Central memory CD8-positive, alpha-beta T cell (primary cell): ENCODE data around the gene HMGN4.
A peak's percentile ranks its signal among the peaks of the same experiment; 100 is the strongest.

Source experiments
- ATAC-seq: fragments of 150-1000 bp; cut with Tn5 transposase; replicated peaks from 2 replicates; pipeline ENCODE4 v1.10.0; 2022; ENCODE audit warnings: mild to moderate bottlenecking, moderate FRiP score, moderate number of reproducible peaks; ENCODE audit not compliant: poor library complexity, severe bottlenecking; ENCODE audit errors: extremely low read depth
- DNase-seq, 2 donors: peaks; one replicate each; pipeline ENCODE4 v3.0.0; 2021; ENCODE audit warnings: low spot score in 2 of 2
- H3K27ac Mint-ChIP-seq: one replicate; pipeline ENCODE4 v1.8.0; 2022; ENCODE audit warnings: low read depth, mild to moderate bottlenecking, moderate library complexity, mixed read lengths
- H3K27me3 Mint-ChIP-seq: one replicate; pipeline ENCODE4 v1.8.0; 2022; ENCODE audit warnings: mixed read lengths
- H3K36me3 Mint-ChIP-seq: one replicate; pipeline ENCODE4 v1.8.0; 2022; ENCODE audit warnings: mild to moderate bottlenecking, moderate library complexity, mixed read lengths; ENCODE audit not compliant: insufficient read depth
- H3K4me1 Mint-ChIP-seq: one replicate; pipeline ENCODE4 v1.8.0; 2022; ENCODE audit warnings: mixed read lengths
- H3K4me3 Mint-ChIP-seq: one replicate; pipeline ENCODE4 v1.8.0; 2022; ENCODE audit warnings: mild to moderate bottlenecking, moderate library complexity, mixed read lengths
- H3K9me3 Mint-ChIP-seq: one replicate; pipeline ENCODE4 v1.8.0; 2022; ENCODE audit warnings: mixed read lengths

HMGN4 gene

GRCh38 chr6:26537846-26538571, at the start of gene HMGN4:
TSS of gene HMGN4 (plus strand) at chr6:26538366. CDS start at chr6:26545207, 6,841 bp downstream.
- Mint-ChIP-seq H3K4me3 (peak within 1 kb of the TSS; percentile 95), H3K27me3 (peaks cover 10% of the 10 kb centered on the region), H3K27ac (peak within 1 kb of the TSS; percentile 98), H3K36me3 (peaks cover 50% of the 10 kb centered on the region), H3K9me3 (no peaks in the 10 kb centered on the region), H3K4me1 (peaks cover 70% of the 10 kb centered on the region)
- peak; percentile 75 to 91 for DNase-seq
- ATAC-seq: peak; percentile 70

DNA sequence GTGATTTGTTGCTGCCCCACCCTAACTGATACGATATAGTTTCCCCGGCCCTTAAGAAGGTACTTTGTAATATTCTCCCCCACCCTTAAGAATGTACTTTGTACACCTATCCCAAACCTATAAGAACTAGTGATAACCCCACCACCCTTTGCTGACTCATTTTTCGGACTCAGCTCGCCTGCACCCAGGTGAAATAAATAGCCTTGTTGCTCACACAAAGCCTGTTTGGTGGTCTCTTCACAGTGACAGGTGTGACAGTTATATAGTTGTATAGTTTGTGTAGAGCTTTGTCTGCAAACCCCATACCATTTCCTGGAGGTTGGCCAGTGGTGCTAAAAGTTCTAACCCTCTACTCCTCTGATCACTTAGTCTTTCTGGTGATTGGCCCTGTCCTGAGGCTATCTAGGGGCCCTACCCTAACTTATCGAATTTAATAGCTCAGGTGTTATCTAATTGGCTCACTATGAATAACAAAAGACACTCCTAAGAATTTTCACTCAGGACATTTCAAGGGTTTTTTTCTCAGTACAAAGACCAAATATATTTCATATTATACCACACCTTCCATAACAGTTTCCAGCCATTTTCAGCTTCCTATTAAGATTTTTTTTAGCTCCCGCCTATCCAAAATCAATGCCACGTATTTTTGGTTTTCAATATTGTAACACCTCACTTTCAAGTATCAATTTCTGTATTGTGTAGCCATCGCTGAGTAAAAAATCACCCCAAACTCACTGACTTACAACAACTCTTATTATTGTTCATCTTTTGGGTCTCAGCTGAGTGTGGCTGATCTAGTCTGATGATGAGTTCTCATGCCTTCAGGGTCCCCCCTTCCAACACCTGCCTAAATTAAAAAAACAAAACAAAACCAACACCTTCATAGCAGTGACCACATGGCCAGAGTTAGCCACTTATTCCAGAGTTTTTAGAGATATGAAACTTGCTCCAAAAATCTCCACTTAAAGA, 47.9 kb upstream of the HMGN4 start:
- H3K4me3 Mint-ChIP-seq: no peak overlapping the region
- peaks cover 5% of the 10 kb centered on the region for H3K4me1 Mint-ChIP-seq
- no peaks in the 10 kb centered on the region for H3K27me3 Mint-ChIP-seq
- no peak overlapping the region for H3K27ac Mint-ChIP-seq
- ATAC-seq (no peak), DNase-seq (no peak)
- peaks cover 1% of the 10 kb centered on the region for H3K36me3 Mint-ChIP-seq
- H3K9me3 Mint-ChIP-seq: no peaks in the 10 kb centered on the region

DNA sequence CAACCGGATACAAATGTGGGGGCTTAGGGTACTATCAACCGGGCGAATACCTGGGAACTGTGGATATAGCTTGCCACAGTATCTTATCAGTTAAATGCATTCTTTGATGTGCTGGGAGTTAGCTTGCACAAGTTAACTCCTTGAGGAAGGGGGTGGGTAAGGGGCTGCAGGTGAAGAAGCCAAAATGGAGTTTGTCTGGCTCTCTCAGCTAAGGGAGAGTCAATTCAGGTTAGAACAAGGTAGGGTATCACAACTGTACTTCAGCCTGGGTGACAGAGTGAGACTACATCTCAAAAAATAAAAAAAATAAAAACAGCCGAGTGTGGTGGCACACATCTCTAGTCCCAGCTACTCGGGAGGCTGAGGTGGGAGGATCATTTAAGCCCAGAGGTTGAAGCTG, 46.6 kb upstream of the HMGN4 start:
- Mint-ChIP-seq H3K9me3 (no peaks in the 10 kb centered on the region), H3K36me3 (peaks cover 1% of the 10 kb centered on the region), H3K4me3 (no peak overlapping the region), H3K27ac (no peak overlapping the region), H3K4me1 (peaks cover 5% of the 10 kb centered on the region), H3K27me3 (no peaks in the 10 kb centered on the region)
- ATAC-seq (no peak), DNase-seq (no peak)

- peaks cover 5% of the 10 kb centered on the region for H3K4me1 Mint-ChIP-seq
- no peaks in the 10 kb centered on the region for H3K27me3 Mint-ChIP-seq
- no peak overlapping the region for H3K4me3 Mint-ChIP-seq
- peak; percentile 40 for ATAC-seq
- H3K27ac Mint-ChIP-seq: no peak overlapping the region
- no peaks in the 10 kb centered on the region for H3K9me3 Mint-ChIP-seq
- no peak for DNase-seq
- H3K36me3 Mint-ChIP-seq: peaks cover 1% of the 10 kb centered on the region
These were observed 44.9 kb upstream of the HMGN4 start for GRCh38 chr6:26493258-26493657.

- Mint-ChIP-seq H3K4me3 (no peak overlapping the region), H3K27me3 (no peaks in the 10 kb centered on the region), H3K36me3 (peaks cover 1% of the 10 kb centered on the region), H3K9me3 (no peaks in the 10 kb centered on the region), H3K27ac (no peak overlapping the region), H3K4me1 (peaks cover 5% of the 10 kb centered on the region)
- ATAC-seq (no peak), DNase-seq (no peak)
These were observed 44.0 kb upstream of the HMGN4 start for GRCh38 chr6:26494117-26494516.

DNA sequence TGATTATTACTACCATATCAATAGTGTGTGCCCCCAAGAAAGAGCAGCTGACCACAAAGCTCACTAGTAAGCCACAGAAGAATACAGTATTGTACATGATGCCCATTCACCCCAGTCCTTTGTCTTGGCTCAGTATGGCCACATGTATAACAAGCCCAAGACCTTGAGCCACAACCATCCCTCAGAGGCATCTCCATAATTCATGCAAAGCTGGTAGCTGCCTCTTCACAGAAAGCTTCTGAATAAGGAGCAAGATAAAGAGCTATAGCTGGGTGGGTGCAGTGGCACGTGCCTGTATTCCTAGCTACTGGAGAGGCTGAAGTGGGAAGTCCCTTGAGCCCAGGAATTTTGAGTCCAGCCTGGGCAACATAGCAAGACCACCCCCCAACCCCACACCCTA, 42.9 kb upstream of the HMGN4 start:
- no peaks in the 10 kb centered on the region for H3K4me1 Mint-ChIP-seq
- H3K4me3 Mint-ChIP-seq: no peak overlapping the region
- no peak overlapping the region for H3K27ac Mint-ChIP-seq
- H3K36me3 Mint-ChIP-seq: peaks cover 1% of the 10 kb centered on the region
- no peak for DNase-seq
- no peaks in the 10 kb centered on the region for H3K9me3 Mint-ChIP-seq
- H3K27me3 Mint-ChIP-seq: no peaks in the 10 kb centered on the region
- ATAC-seq: no peak

DNA sequence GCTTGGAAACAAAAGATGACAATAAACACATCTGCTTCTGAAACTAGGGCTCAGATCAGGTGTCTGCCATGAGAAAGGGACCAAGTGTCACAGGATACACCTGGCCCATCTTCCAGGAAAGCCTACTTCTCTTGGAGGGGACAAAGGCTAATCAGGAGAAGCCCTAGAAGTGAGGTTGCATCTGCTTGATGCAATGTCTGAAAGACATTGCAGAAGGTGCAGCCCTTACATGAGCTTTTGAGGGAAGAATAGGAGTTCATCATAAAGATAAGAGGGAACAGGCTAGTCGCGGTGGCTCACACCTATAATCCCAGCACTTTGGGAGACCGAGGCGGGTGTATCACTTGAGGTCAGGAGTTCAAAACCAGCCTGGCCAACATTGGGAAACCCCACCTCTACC, 40.6 kb upstream of the HMGN4 start:
- Mint-ChIP-seq H3K27me3 (peaks cover 14% of the 10 kb centered on the region), H3K36me3 (no peaks in the 10 kb centered on the region), H3K9me3 (no peaks in the 10 kb centered on the region), H3K27ac (no peak overlapping the region), H3K4me3 (no peak overlapping the region), H3K4me1 (peaks cover 12% of the 10 kb centered on the region)
- no peak for ATAC-seq
- no peak for DNase-seq

- DNase-seq (no peak), ATAC-seq (no peak)
- Mint-ChIP-seq H3K27me3 (peaks cover 28% of the 10 kb centered on the region), H3K27ac (no peak within 1 kb of the TSS), H3K4me3 (no peak within 1 kb of the TSS), H3K9me3 (no peaks in the 10 kb centered on the region), H3K4me1 (peaks cover 12% of the 10 kb centered on the region), H3K36me3 (no peaks in the 10 kb centered on the region)
These were observed 38.1 kb upstream of the HMGN4 start, which contains the start of gene BTN1A1 for GRCh38 chr6:26500102-26500501. TSS of gene BTN1A1 (plus strand) at chr6:26500303. CDS start at chr6:26501287, 984 bp downstream.

GRCh38 chr6:26501482-26501986, 36.6 kb upstream of the HMGN4 start:
- ATAC-seq (peak; percentile 46), DNase-seq (peak in 1 of 2 donors; percentile 11)
- Mint-ChIP-seq H3K4me3 (peak overlapping the region; percentile 57), H3K27me3 (peaks cover 37% of the 10 kb centered on the region), H3K9me3 (no peaks in the 10 kb centered on the region), H3K4me1 (peaks cover 12% of the 10 kb centered on the region), H3K36me3 (no peaks in the 10 kb centered on the region), H3K27ac (no peak overlapping the region)

DNA sequence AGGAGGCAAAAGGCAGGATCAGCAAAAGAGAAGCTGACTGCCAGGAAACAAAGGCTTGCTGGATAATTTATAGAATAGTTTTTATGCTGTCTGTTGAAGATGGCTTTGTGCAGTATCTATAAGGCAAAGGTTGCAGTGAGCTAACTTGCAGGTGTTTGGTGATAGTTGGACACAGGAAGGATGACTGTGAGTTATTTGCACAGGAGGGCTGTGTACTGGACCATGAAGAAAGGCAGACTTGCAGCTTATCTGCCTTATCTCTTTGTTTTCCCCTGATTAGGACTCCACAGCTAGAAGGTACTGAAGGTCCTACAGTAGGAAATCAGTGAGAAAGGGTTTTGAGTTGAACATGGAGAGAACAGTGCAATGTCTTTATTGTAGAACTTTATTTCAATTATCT, 36.0 kb upstream of the HMGN4 start:
- DNase-seq (no peak), ATAC-seq (no peak)
- Mint-ChIP-seq H3K9me3 (no peaks in the 10 kb centered on the region), H3K4me1 (peaks cover 12% of the 10 kb centered on the region), H3K36me3 (no peaks in the 10 kb centered on the region), H3K27ac (no peak overlapping the region), H3K4me3 (peak overlapping the region; percentile 57), H3K27me3 (peaks cover 39% of the 10 kb centered on the region)

DNA sequence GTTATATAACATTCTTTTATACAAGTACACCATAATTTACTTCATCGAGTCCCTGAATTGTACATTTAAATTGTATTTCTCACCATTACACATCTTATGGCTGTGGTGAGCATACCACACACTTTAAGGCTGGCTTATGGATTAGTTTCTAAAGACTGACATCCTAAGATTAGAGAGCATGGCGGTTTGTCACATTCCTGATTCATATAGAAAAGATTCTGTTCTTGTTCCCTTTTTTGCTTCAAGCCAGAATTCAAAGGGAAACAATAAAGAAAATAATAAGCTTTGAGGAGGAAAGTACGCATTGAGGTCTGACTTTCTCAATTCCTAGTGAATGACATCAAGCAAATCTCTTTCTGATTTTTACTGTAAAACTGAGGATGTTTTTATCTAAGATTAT, 35.5 kb upstream of the HMGN4 start:
- Mint-ChIP-seq H3K4me1 (peaks cover 12% of the 10 kb centered on the region), H3K36me3 (no peaks in the 10 kb centered on the region), H3K27me3 (peaks cover 39% of the 10 kb centered on the region), H3K9me3 (no peaks in the 10 kb centered on the region), H3K4me3 (no peak overlapping the region), H3K27ac (no peak overlapping the region)
- DNase-seq (no peak), ATAC-seq (no peak)

DNA sequence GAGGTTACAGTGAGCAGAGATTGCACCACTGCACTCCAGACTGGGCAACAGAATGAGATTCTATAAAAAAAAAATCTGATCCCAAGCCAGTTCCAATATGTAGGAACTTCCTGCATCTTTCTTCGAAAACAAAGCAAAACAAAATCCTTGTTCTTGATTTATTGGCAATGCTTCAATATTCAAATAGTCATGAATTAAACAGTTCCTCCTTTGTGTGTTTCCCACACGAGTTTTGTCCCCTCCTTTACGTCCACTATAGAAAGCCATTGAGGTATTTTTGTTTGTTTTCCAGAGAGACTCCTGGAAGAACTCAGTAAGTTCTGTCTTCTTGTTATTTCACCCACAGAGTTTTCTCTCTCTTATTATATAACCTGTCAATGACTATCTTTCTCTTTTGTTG, 30.5 kb upstream of the HMGN4 start:
- no peaks in the 10 kb centered on the region for H3K4me1 Mint-ChIP-seq
- H3K27me3 Mint-ChIP-seq: peaks cover 24% of the 10 kb centered on the region
- H3K9me3 Mint-ChIP-seq: no peaks in the 10 kb centered on the region
- ATAC-seq (no peak), DNase-seq (no peak)
- no peak overlapping the region for H3K4me3 Mint-ChIP-seq
- no peak overlapping the region for H3K27ac Mint-ChIP-seq
- H3K36me3 Mint-ChIP-seq: no peaks in the 10 kb centered on the region
